Brain microvascular endothelial cell (primary cell): ENCODE results near the gene NDUFS7.

Source experiments
- DNase-seq: peaks from one replicate; pipeline ENCODE4 v3.0.0-alpha.2; 2020
- H3K27ac ChIP-seq: fragments of 250-450 bp; sonication (Bioruptor Pico); 2 replicates; pipeline ENCODE4 v1.5.1; 2020; ENCODE audit warnings: mild to moderate bottlenecking, moderate library complexity
- H3K27me3 ChIP-seq: fragments of 250-450 bp; sonication (Bioruptor Pico); replicated peaks from 2 replicates; pipeline ENCODE4 v1.5.1; 2020; ENCODE audit warnings: mild to moderate bottlenecking
- H3K36me3 ChIP-seq: fragments of 250-450 bp; sonication (Bioruptor Pico); replicated peaks from 2 replicates; pipeline ENCODE4 v1.5.1; 2020; ENCODE audit warnings: mild to moderate bottlenecking
- H3K4me3 ChIP-seq: 2 replicates; pipeline ENCODE4 v1.5.1; 2011; ENCODE audit warnings: low read depth, mild to moderate bottlenecking, control low read depth, low read length, moderate library complexity
- in situ Hi-C: cut with HindIII; loops from 2 replicates; pipeline ENCODE4 v1.10.0; 2017; ENCODE audit warnings: low sequenced_read_pairs, low pct_ligation_motif_present
- TF ChIP-seq, protein P1 (sequence below): IDR thresholded peaks from 2 replicates; pipeline ENCODE4 v1.5.1; 2011; ENCODE audit warnings: low read depth, mild to moderate bottlenecking, moderate library complexity, low read length, control low read depth, inconsistent platforms; ENCODE audit errors: missing control alignments

NDUFS7 gene

DNA sequence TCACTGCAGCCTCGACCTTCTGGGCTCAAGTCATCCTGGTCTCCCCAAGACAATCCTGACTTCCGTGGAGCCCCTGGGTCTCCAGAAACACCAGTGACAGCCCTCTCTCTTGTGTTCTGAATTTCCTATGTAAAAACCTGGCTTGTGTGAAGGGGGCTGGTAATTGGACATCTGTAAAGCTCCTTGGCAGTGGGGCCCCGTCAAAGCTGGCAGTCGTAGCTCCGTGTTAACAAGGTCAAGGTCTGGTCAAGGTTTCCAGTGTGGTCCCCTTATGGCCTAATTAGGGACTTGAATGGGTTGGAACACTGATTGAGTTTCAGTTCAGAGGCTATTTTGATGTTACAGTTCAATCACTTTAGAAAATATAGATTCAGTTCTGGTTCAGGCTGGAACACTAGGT, 32.8 kb upstream of the NDUFS7 start:
- no peak overlapping the region for H3K4me3 ChIP-seq
- in situ Hi-C loops: no loop called here
- no peak overlapping the region for H3K27ac ChIP-seq
- TF ChIP-seq, protein P1, sequence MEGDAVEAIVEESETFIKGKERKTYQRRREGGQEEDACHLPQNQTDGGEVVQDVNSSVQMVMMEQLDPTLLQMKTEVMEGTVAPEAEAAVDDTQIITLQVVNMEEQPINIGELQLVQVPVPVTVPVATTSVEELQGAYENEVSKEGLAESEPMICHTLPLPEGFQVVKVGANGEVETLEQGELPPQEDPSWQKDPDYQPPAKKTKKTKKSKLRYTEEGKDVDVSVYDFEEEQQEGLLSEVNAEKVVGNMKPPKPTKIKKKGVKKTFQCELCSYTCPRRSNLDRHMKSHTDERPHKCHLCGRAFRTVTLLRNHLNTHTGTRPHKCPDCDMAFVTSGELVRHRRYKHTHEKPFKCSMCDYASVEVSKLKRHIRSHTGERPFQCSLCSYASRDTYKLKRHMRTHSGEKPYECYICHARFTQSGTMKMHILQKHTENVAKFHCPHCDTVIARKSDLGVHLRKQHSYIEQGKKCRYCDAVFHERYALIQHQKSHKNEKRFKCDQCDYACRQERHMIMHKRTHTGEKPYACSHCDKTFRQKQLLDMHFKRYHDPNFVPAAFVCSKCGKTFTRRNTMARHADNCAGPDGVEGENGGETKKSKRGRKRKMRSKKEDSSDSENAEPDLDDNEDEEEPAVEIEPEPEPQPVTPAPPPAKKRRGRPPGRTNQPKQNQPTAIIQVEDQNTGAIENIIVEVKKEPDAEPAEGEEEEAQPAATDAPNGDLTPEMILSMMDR: no peak
- H3K36me3 ChIP-seq: no peaks in the 10 kb centered on the region
- DNase-seq: no peak
- no peaks in the 10 kb centered on the region for H3K27me3 ChIP-seq

- no peak overlapping the region for H3K4me3 ChIP-seq
- no peak overlapping the region for H3K27ac ChIP-seq
- no peak for DNase-seq
- in situ Hi-C loops: no loop called here
- TF ChIP-seq, protein P1: no peak
- H3K36me3 ChIP-seq: no peaks in the 10 kb centered on the region
- H3K27me3 ChIP-seq: no peaks in the 10 kb centered on the region
Measured at GRCh38 chr19:1351381-1351851, 32.3 kb upstream of the NDUFS7 start.

- TF ChIP-seq, protein P1: no peak
- in situ Hi-C loops: no loop called here
- Histone ChIP-seq H3K4me3 (no peak overlapping the region), H3K36me3 (peaks cover 5% of the 10 kb centered on the region), H3K27me3 (no peaks in the 10 kb centered on the region), H3K27ac (no peak overlapping the region)
- DNase-seq: no peak
Measured at GRCh38 chr19:1353144-1353543, 30.6 kb upstream of the NDUFS7 start.

GRCh38 chr19:1354970-1355567, 28.6 kb upstream of the NDUFS7 start:
- in situ Hi-C loops: no loop called here
- Histone ChIP-seq H3K27me3 (no peaks in the 10 kb centered on the region), H3K27ac (no peak overlapping the region), H3K36me3 (peaks cover 11% of the 10 kb centered on the region), H3K4me3 (peak overlapping the region; percentile 84)
- TF ChIP-seq, protein P1: no peak
- no peak for DNase-seq

DNA sequence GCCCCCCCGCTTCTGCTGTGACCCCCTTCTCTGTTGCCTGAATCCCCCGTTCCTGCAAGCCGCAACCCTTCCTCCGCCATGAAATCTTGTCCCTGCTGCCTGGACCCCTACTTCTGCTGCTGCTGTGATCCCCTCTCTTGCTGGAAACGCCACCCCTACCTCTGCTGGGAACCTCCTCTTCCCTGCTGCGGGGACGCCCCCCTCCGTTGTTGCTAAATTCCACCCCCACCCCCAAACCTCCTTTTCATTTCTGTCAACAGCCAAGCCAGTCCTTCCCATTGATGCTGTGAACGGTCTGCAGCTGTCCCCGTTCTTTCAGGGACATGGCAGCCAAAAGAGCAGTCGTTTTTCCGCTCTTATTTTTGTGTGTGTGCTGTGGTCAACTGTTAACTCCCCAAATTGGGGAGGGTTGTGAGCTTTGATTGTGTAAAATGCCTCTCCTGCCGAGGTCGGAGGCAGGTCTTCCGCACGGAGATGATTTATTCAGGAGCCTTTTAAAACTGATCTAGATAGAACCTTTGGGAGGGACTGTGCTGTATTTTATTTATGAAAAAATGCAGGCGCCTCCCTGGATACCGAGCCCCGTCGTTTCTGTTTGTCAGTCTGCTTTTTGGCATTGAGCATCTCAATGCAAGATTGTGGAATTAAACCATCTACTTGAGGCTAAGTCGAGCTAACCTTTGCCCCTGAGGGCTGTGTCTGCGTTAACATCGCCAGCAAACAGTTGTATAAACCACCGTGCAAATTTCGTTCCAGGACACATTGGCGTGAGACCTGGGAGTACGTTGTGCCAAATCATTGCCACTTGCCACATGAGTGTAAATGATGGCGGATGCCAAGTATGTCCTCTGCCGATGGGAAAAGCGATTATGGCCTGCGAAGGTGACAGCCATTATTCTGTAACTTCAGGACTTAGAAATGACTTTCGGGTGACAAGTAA, 27.9 kb upstream of the NDUFS7 start:
- TF ChIP-seq, protein P1: no peak
- no peak overlapping the region for H3K27ac ChIP-seq
- in situ Hi-C loops: no loop called here
- peak overlapping the region; percentile 84 for H3K4me3 ChIP-seq
- no peak for DNase-seq
- H3K36me3 ChIP-seq: peaks cover 16% of the 10 kb centered on the region
- H3K27me3 ChIP-seq: no peaks in the 10 kb centered on the region
